Mesenchymal stem cell (in vitro differentiated cells and primary cell): Measurements from ENCODE around the gene BBX.
"Not testable (repeated sequence)": the region's sequence is repeated elsewhere in the genome, so short reads cannot be mapped to it uniquely, and the experiment has no call there.

Source experiments
- DNase-seq: peaks from one replicate; pipeline ENCODE4 v3.0.0-alpha.2; 2013
- H2AFZ ChIP-seq: one replicate; pipeline ENCODE4 v1.6.1; 2013; ENCODE audit warnings: low read depth, mild to moderate bottlenecking, control low read depth, inconsistent platforms, low read length, moderate library complexity
- H2AK5ac ChIP-seq: 2 replicates; pipeline ENCODE4 v1.6.1; 2013; ENCODE audit warnings: low read length, moderate library complexity, mild to moderate bottlenecking, inconsistent platforms; ENCODE audit not compliant: severe bottlenecking
- H2BK120ac ChIP-seq: one replicate; pipeline ENCODE4 v1.6.1; 2013; ENCODE audit warnings: low read depth, mild to moderate bottlenecking, inconsistent platforms, low read length, moderate library complexity
- H2BK12ac ChIP-seq, 2 experiments: one replicate each; pipeline ENCODE4 v1.6.1; 2013; ENCODE audit warnings: inconsistent platforms in 2 of 2, low read length in 2 of 2, mild to moderate bottlenecking in 2 of 2, moderate library complexity in 2 of 2, control low read depth in 1 of 2
- H2BK15ac ChIP-seq: one replicate; pipeline ENCODE4 v1.6.1; 2013; ENCODE audit warnings: mild to moderate bottlenecking, low read depth, inconsistent platforms; ENCODE audit not compliant: poor library complexity, severe bottlenecking
- H2BK5ac ChIP-seq: 2 replicates; pipeline ENCODE4 v1.6.1; 2013; ENCODE audit warnings: low read depth, mild to moderate bottlenecking, low read length, control low read depth, inconsistent platforms; ENCODE audit not compliant: poor library complexity, severe bottlenecking
- H3K14ac ChIP-seq, 2 experiments: one replicate each; pipeline ENCODE4 v1.6.1; 2013; ENCODE audit warnings: inconsistent platforms in 2 of 2, low read length in 2 of 2, control low read depth in 1 of 2, mild to moderate bottlenecking in 1 of 2, moderate library complexity in 1 of 2
- H3K18ac ChIP-seq, 2 experiments: one replicate each; pipeline ENCODE4 v1.6.1; 2013; ENCODE audit warnings: inconsistent platforms in 2 of 2, low read length in 2 of 2, control low read depth in 1 of 2, low read depth in 1 of 2, mild to moderate bottlenecking in 1 of 2
- H3K23ac ChIP-seq, 2 experiments: one replicate each; pipeline ENCODE4 v1.6.1; 2013; ENCODE audit warnings: inconsistent platforms in 2 of 2, low read length in 2 of 2, mild to moderate bottlenecking in 2 of 2, moderate library complexity in 2 of 2, control low read depth in 1 of 2
- H3K27ac ChIP-seq: 2 replicates; pipeline ENCODE4 v1.5.1; 2013; ENCODE audit warnings: mild to moderate bottlenecking, moderate library complexity, low read length, control low read depth, inconsistent platforms; ENCODE audit not compliant: poor library complexity, severe bottlenecking
- H3K27me3 ChIP-seq, 2 experiments: 2 replicates each; pipeline versions ENCODE4 v1.6.1 to v1.7.0; 2013; ENCODE audit warnings: low read length in 2 of 2, mild to moderate bottlenecking in 2 of 2, moderate library complexity in 2 of 2, control low read depth in 1 of 2, inconsistent platforms in 1 of 2; ENCODE audit not compliant: control insufficient read depth in 1 of 2, insufficient read depth in 1 of 2
- H3K36me3 ChIP-seq, 2 experiments: 2 replicates each; pipeline versions ENCODE4 v1.6.1 to v1.7.0; 2013; ENCODE audit warnings: low read length in 2 of 2, control low read depth in 1 of 2, inconsistent platforms in 1 of 2, low read depth in 1 of 2, mild to moderate bottlenecking in 1 of 2; ENCODE audit not compliant: insufficient read depth in 2 of 2, control insufficient read depth in 1 of 2
- H3K4ac ChIP-seq, 2 experiments: one replicate each; pipeline ENCODE4 v1.6.1; 2013; ENCODE audit warnings: inconsistent platforms in 2 of 2, low read length in 2 of 2, mild to moderate bottlenecking in 2 of 2, moderate library complexity in 2 of 2, control low read depth in 1 of 2, low read depth in 1 of 2
- H3K4me1 ChIP-seq: 2 replicates; pipeline ENCODE4 v1.6.1; 2013; ENCODE audit warnings: low read depth, low read length, control low read depth; ENCODE audit not compliant: control insufficient read depth, insufficient read depth
- H3K4me2 ChIP-seq: 2 replicates; pipeline ENCODE4 v1.6.1; 2013; ENCODE audit warnings: low read length, mild to moderate bottlenecking, inconsistent platforms; ENCODE audit not compliant: poor library complexity, severe bottlenecking
- H3K4me3 ChIP-seq, 2 experiments: 2 replicates each; pipeline versions ENCODE4 v1.5.1 to v1.7.0; 2013; ENCODE audit warnings: low read length in 2 of 2, mild to moderate bottlenecking in 2 of 2, control low read depth in 1 of 2, low read depth in 1 of 2; ENCODE audit not compliant: insufficient read depth in 1 of 2
- H3K79me1 ChIP-seq: replicated peaks from 2 replicates; pipeline ENCODE4 v1.6.1; 2013; ENCODE audit warnings: mild to moderate bottlenecking, control low read depth, low read length, inconsistent platforms; ENCODE audit not compliant: poor library complexity, severe bottlenecking
- H3K9ac ChIP-seq: 2 replicates; pipeline ENCODE4 v1.7.0; 2013; ENCODE audit warnings: mild to moderate bottlenecking, low read length, moderate library complexity
- H3K9me3 ChIP-seq: 2 replicates; pipeline ENCODE4 v1.7.0; 2013; ENCODE audit warnings: mild to moderate bottlenecking, low read length; ENCODE audit not compliant: control insufficient read depth
- H4K8ac ChIP-seq: one replicate; pipeline ENCODE4 v1.6.1; 2013; ENCODE audit warnings: inconsistent platforms, mild to moderate bottlenecking, low read length, moderate library complexity
- H4K91ac ChIP-seq: one replicate; pipeline ENCODE4 v1.6.1; 2013; ENCODE audit warnings: mild to moderate bottlenecking, low read length, inconsistent platforms
- WGBS: methylation state at CpG from one replicate; pipeline ENCODE4 v1.1.7; 2013; ENCODE audit warnings: mixed read lengths; 5-methylcytosine and 5-hydroxymethylcytosine counted together

The BBX gene

DNA sequence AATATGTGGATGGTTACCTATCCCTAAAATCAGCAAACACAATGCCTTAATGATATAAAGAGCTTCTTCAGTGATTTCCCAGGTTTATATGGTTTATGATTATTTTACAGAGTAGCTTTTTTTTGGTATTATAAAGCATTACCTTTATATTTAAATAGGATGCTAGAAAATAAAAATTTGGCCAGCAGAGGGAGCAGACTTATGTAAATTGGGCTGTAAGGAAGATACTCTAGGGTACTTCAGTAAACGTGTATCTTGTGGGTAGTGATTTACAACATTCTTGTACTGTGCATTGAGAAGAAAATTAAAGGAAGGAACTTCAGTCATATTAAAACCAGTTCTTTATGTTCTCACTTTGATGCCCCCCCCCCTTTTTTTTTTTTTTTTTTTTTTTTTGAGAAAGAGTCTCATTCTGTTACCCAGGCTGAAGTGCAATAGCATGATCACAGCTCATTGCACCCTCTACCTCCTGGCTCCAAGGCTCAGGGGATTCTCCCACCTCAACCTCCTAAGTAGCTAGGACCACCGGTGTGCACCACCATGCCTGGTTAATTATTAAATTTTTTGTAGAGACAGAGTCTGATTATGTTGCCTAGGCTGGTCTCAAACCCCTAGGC, 167.9 kb downstream of the BBX start:
- H3K36me3 ChIP-seq: no peaks in the 10 kb centered on the region
- no peak overlapping the region for H2BK5ac ChIP-seq
- H2AK5ac ChIP-seq: no peak overlapping the region
- H3K27ac ChIP-seq: no peak overlapping the region
- no peak overlapping the region for H2BK12ac ChIP-seq
- no peak overlapping the region for H4K91ac ChIP-seq
- H3K9me3 ChIP-seq: no peaks in the 10 kb centered on the region
- H3K27me3 ChIP-seq: no peaks in the 10 kb centered on the region
- no peak overlapping the region for H4K8ac ChIP-seq
- no peak overlapping the region for H3K4me2 ChIP-seq
- H3K4me1 ChIP-seq: no peaks in the 10 kb centered on the region
- WGBS: 100% methylated on average over 1 of the region's 2 CpGs
- H3K14ac ChIP-seq: no peak overlapping the region
- H2BK120ac ChIP-seq: no peak overlapping the region
- no peak overlapping the region for H3K9ac ChIP-seq
- DNase-seq: peak; percentile 68
- no peak overlapping the region for H2BK15ac ChIP-seq
- H2AFZ ChIP-seq: no peak overlapping the region
- no peak overlapping the region for H3K4ac ChIP-seq
- H3K79me1 ChIP-seq: peaks cover 5% of the 10 kb centered on the region
- no peak overlapping the region for H3K4me3 ChIP-seq
- H3K23ac ChIP-seq: no peak overlapping the region
- H3K18ac ChIP-seq: no peak overlapping the region

DNA sequence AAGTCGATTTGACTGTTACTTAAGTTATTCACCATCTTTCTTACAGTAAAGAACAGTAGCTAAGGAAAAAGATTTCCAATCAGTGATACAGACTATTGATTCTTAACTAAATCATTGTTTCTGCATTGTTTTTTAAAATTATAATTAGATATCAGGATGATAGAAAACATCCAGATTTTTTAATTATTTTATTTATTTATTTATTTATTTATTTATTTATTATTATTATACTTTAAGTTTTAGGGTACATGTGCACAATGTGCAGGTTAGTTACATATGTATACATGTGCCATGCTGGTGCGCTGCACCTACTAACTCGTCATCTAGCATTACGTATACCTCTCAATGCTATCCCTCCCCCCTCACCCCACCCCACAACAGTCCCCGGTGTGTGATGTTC, 169.2 kb downstream of the BBX start:
- H2BK12ac ChIP-seq, H3K18ac ChIP-seq, H3K4ac ChIP-seq, H3K9me3 ChIP-seq, H3K9ac ChIP-seq, H3K14ac ChIP-seq, H3K27ac ChIP-seq, H3K4me2 ChIP-seq, H4K91ac ChIP-seq, H2AFZ ChIP-seq, H2AK5ac ChIP-seq, H3K79me1 ChIP-seq, H3K27me3 ChIP-seq, H3K4me1 ChIP-seq, DNase-seq, H3K36me3 ChIP-seq, H2BK120ac ChIP-seq, H4K8ac ChIP-seq, H3K4me3 ChIP-seq, H2BK15ac ChIP-seq, H3K23ac ChIP-seq, H2BK5ac ChIP-seq: not testable (repeated sequence)
- WGBS: 100% methylated on average over 1 of the region's 5 CpGs

GRCh38 chr3:107697348-107697747, 174.6 kb downstream of the BBX start:
- not testable (repeated sequence) for H2BK15ac ChIP-seq, H3K4me1 ChIP-seq, DNase-seq, H3K4ac ChIP-seq, H3K27ac ChIP-seq, H2AK5ac ChIP-seq, H3K79me1 ChIP-seq, H4K8ac ChIP-seq, H4K91ac ChIP-seq, H2BK5ac ChIP-seq, H3K14ac ChIP-seq, H2BK120ac ChIP-seq, H3K4me2 ChIP-seq, H3K4me3 ChIP-seq, H3K27me3 ChIP-seq, H3K23ac ChIP-seq, H3K36me3 ChIP-seq, H2BK12ac ChIP-seq, H3K9me3 ChIP-seq, H2AFZ ChIP-seq, H3K9ac ChIP-seq, H3K18ac ChIP-seq
- 10% methylated on average over 2 of the region's 6 CpGs for WGBS

DNA sequence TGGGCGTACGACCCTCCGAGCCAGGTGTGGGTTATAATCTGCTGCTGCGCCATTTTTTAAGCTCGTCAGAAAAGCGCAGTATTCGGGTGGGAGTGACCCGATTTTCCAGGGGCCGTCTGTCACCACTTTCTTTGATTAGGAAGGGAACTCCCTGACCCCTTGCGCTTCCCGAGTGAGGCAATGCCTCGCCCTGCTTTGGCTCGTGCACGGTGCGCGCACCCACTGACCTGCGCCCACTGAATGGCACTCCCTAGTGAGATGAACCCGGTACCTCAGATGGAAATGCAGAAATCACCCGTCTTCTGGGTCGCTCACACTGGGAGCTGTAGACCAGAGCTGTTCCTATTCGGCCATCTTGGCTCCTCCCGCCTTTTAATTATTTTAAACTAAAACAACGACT, 175.1 kb downstream of the BBX start:
- not testable (repeated sequence) for H3K79me1 ChIP-seq, H2BK15ac ChIP-seq
- H2AFZ ChIP-seq: peak overlapping the region; percentile 4

More for the DNA sequence above, 175.1 kb downstream of the BBX start:
- not testable (repeated sequence) for H2BK5ac ChIP-seq, H2BK12ac ChIP-seq, H2AK5ac ChIP-seq, H4K91ac ChIP-seq, H3K36me3 ChIP-seq, H3K27ac ChIP-seq, H3K4me1 ChIP-seq, H3K27me3 ChIP-seq, H3K9ac ChIP-seq, H3K9me3 ChIP-seq, H4K8ac ChIP-seq, H3K23ac ChIP-seq, H2BK120ac ChIP-seq, DNase-seq
- H3K18ac ChIP-seq: peak overlapping the region in 1 of 2 experiments; percentile 76
- peak overlapping the region in 1 of 2 experiments; percentile 37 for H3K4ac ChIP-seq
- WGBS: 66% methylated on average over 20 of the region's 23 CpGs
- peak overlapping the region; percentile 39 for H3K4me2 ChIP-seq
- peak overlapping the region in 1 of 2 experiments; percentile 39 for H3K4me3 ChIP-seq
- H3K14ac ChIP-seq: peak overlapping the region in 1 of 2 experiments; percentile 71
